Astrocyte (in vitro differentiated cells and primary cell): ENCODE results near the gene RNASE11. TPM values are rescaled to one million over a fixed set of nuclear protein-coding genes. Genes with fewer than 3 reads are reported as not detected.
A peak's percentile ranks its signal among the peaks of the same experiment; 100 is the strongest.

Source experiments
- DNase-seq: peaks from one replicate; pipeline ENCODE4 v3.0.0-alpha.2; 2010; ENCODE audit warnings: low read depth
- FAIRE-seq: peaks from 2 replicates; lab custom pipeline; 2011; peaks lifted over from hg19 to GRCh38; lab: Jason Lieb, UNC
- H2AFZ ChIP-seq: 2 replicates; pipeline ENCODE4 v1.6.0; 2012; ENCODE audit warnings: low read depth, low read length, inconsistent platforms
- H3K27ac ChIP-seq: 2 replicates; pipeline ENCODE4 v1.5.1; 2011; ENCODE audit warnings: low read depth, low read length, inconsistent platforms
- H3K27me3 ChIP-seq: 2 replicates; pipeline ENCODE4 v1.6.0; 2011; ENCODE audit warnings: low read length, inconsistent platforms; ENCODE audit not compliant: insufficient read depth
- H3K36me3 ChIP-seq: 2 replicates; pipeline ENCODE4 v1.5.1; 2011; ENCODE audit warnings: low read length, inconsistent platforms; ENCODE audit not compliant: insufficient read depth
- H3K4me1 ChIP-seq: 2 replicates; pipeline ENCODE4 v1.5.1; 2011; ENCODE audit warnings: low read length, inconsistent platforms; ENCODE audit not compliant: insufficient read depth
- H3K4me2 ChIP-seq: 2 replicates; pipeline ENCODE4 v1.6.0; 2012; ENCODE audit warnings: low read length, inconsistent platforms
- H3K4me3 ChIP-seq: 2 replicates; pipeline ENCODE4 v1.5.1; 2011; ENCODE audit warnings: low read depth, mild to moderate bottlenecking, low read length, inconsistent platforms; ENCODE audit not compliant: insufficient read depth
- H3K79me2 ChIP-seq: 2 replicates; pipeline ENCODE4 v1.6.0; 2012; ENCODE audit warnings: mild to moderate bottlenecking, low read length, inconsistent platforms; ENCODE audit not compliant: insufficient read depth
- H3K9ac ChIP-seq: 2 replicates; pipeline ENCODE4 v1.6.0; 2012; ENCODE audit warnings: mild to moderate bottlenecking, low read length, inconsistent platforms
- H3K9me3 ChIP-seq: 2 replicates; pipeline ENCODE4 v1.5.1; 2012; ENCODE audit warnings: low read depth, mild to moderate bottlenecking, low read length, inconsistent platforms; ENCODE audit not compliant: insufficient read depth
- H4K20me1 ChIP-seq: 2 replicates; pipeline ENCODE4 v1.6.0; 2012; ENCODE audit warnings: low read length, inconsistent platforms; ENCODE audit not compliant: insufficient read depth
- H3K27ac Mint-ChIP-seq: one replicate; pipeline ENCODE4 v1.8.0; 2021; ENCODE audit warnings: mild to moderate bottlenecking, mixed read lengths; ENCODE audit not compliant: unreplicated experiment
- H3K27me3 Mint-ChIP-seq: one replicate; pipeline ENCODE4 v1.8.0; 2021; ENCODE audit warnings: low read depth, mixed read lengths; ENCODE audit not compliant: unreplicated experiment
- H3K36me3 Mint-ChIP-seq: one replicate; pipeline ENCODE4 v1.8.0; 2021; ENCODE audit warnings: low read depth, mixed read lengths; ENCODE audit not compliant: unreplicated experiment
- H3K4me1 Mint-ChIP-seq: one replicate; pipeline ENCODE4 v1.8.0; 2021; ENCODE audit warnings: low read depth, mixed read lengths; ENCODE audit not compliant: unreplicated experiment
- H3K4me3 Mint-ChIP-seq: one replicate; pipeline ENCODE4 v1.8.0; 2021; ENCODE audit warnings: mild to moderate bottlenecking, moderate library complexity, mixed read lengths; ENCODE audit not compliant: unreplicated experiment
- H3K9me3 Mint-ChIP-seq: one replicate; pipeline ENCODE4 v1.8.0; 2021; ENCODE audit warnings: mild to moderate bottlenecking, mixed read lengths; ENCODE audit not compliant: unreplicated experiment
- CTCF ChIP-seq: IDR thresholded peaks from 2 replicates; pipeline ENCODE4 v1.5.1; 2011; ENCODE audit warnings: low read depth, mild to moderate bottlenecking, inconsistent platforms, low read length, moderate library complexity; ENCODE audit not compliant: insufficient read depth
- EZH2 ChIP-seq: IDR thresholded peaks from 2 replicates; pipeline ENCODE4 v1.6.1; 2012; ENCODE audit warnings: mild to moderate bottlenecking, low read length, inconsistent platforms; ENCODE audit not compliant: insufficient read depth
- total RNA-seq: library from RNA; stranded (reverse); gene quantifications from 2 replicates; pipeline ENCODE4 v1.2.1, GENCODE V29; 2021

RNASE11 gene
- total RNA-seq, 1 donor from 2014 or later: not detected

GRCh38 chr14:20628063-20628854, 40.5 kb upstream of the RNASE11 start:
- no peak overlapping the region for H3K9ac ChIP-seq

GRCh38 chr14:20627346-20628027, 39.7 kb upstream of the RNASE11 start:
- H3K27ac Mint-ChIP-seq: no peak overlapping the region
- Histone ChIP-seq H3K4me1 (peaks cover 21% of the 10 kb centered on the region), H3K79me2 (no peaks in the 10 kb centered on the region), H2AFZ (no peak overlapping the region), H4K20me1 (peaks cover 3% of the 10 kb centered on the region), H3K4me3 (no peak overlapping the region), H3K9ac (no peak overlapping the region), H3K9me3 (no peaks in the 10 kb centered on the region), H3K4me2 (no peak overlapping the region), H3K27ac (no peak overlapping the region), H3K27me3 (peaks cover 24% of the 10 kb centered on the region), H3K36me3 (no peaks in the 10 kb centered on the region)
- peaks cover 16% of the 10 kb centered on the region for H3K4me1 Mint-ChIP-seq
- FAIRE-seq: no peak
- no peak for DNase-seq
- H3K4me3 Mint-ChIP-seq: no peak overlapping the region
- TF ChIP-seq EZH2 (no peak), CTCF (no peak)
- H3K9me3 Mint-ChIP-seq: no peaks in the 10 kb centered on the region
- H3K27me3 Mint-ChIP-seq: no peaks in the 10 kb centered on the region
- no peaks in the 10 kb centered on the region for H3K36me3 Mint-ChIP-seq

More at GRCh38 chr14:20628063-20628854, 40.5 kb upstream of the RNASE11 start:
- Mint-ChIP-seq H3K27ac (no peak overlapping the region), H3K4me1 (peaks cover 16% of the 10 kb centered on the region), H3K9me3 (no peaks in the 10 kb centered on the region), H3K36me3 (no peaks in the 10 kb centered on the region), H3K27me3 (no peaks in the 10 kb centered on the region), H3K4me3 (peak overlapping the region; percentile 37)
- Histone ChIP-seq H2AFZ (no peak overlapping the region), H3K4me2 (no peak overlapping the region), H3K9me3 (no peaks in the 10 kb centered on the region), H4K20me1 (peaks cover 3% of the 10 kb centered on the region), H3K27me3 (peaks cover 22% of the 10 kb centered on the region), H3K4me3 (no peak overlapping the region), H3K79me2 (no peaks in the 10 kb centered on the region), H3K27ac (no peak overlapping the region), H3K36me3 (no peaks in the 10 kb centered on the region), H3K4me1 (peaks cover 23% of the 10 kb centered on the region)
- FAIRE-seq (no peak), DNase-seq (no peak)
- TF ChIP-seq EZH2: no peak
- TF ChIP-seq CTCF: no peak
